Superior temporal gyrus (tissue), 1 donor: ENCODE measurements around the gene TGFBR3L.
A peak's percentile ranks its signal among the peaks of the same experiment; 100 is the strongest.
"Not testable (repeated sequence)": the region's sequence is repeated elsewhere in the genome, so short reads cannot be mapped to it uniquely, and the experiment has no call there.

ENCODE experiments used
- DNase-seq: peaks from one replicate; pipeline ENCODE4 v3.0.0-alpha.2; 2016; ENCODE audit errors: extremely low spot score

The TGFBR3L gene

GRCh38 chr19:7928334-7928706, 13.7 kb downstream of the TGFBR3L start:
- no peak for DNase-seq

- DNase-seq: peak; percentile 50
Observed at GRCh38 chr19:7928741-7929701, 14.4 kb downstream of the TGFBR3L start.

- not testable (repeated sequence) for DNase-seq
Observed at GRCh38 chr19:7930030-7930429, 15.4 kb downstream of the TGFBR3L start.

GRCh38 chr19:7930765-7931164, 16.1 kb downstream of the TGFBR3L start:
- DNase-seq: no peak

GRCh38 chr19:7931221-7932061, 16.8 kb downstream of the TGFBR3L start:
- no peak for DNase-seq

GRCh38 chr19:7932276-7932929, 17.8 kb downstream of the TGFBR3L start:
- DNase-seq: no peak

- DNase-seq: no peak
Observed at GRCh38 chr19:7932930-7933300, 18.3 kb downstream of the TGFBR3L start.

GRCh38 chr19:7933411-7933810, 18.8 kb downstream of the TGFBR3L start:
- DNase-seq: no peak

- no peak for DNase-seq
Observed at GRCh38 chr19:7933828-7934725, 19.4 kb downstream of the TGFBR3L start.

- no peak for DNase-seq
Observed at GRCh38 chr19:7934766-7935165, 20.1 kb downstream of the TGFBR3L start.

GRCh38 chr19:7940841-7941240, 26.2 kb downstream of the TGFBR3L start:
- no peak for DNase-seq

GRCh38 chr19:7941895-7942596, 27.4 kb downstream of the TGFBR3L start:
- DNase-seq: no peak

GRCh38 chr19:7942981-7943443, 28.4 kb downstream of the TGFBR3L start:
- DNase-seq: no peak

- peak; percentile 100 for DNase-seq
Observed at GRCh38 chr19:7943444-7944176, 29.0 kb downstream of the TGFBR3L start, which contains the start of gene TIMM44. Gene TIMM44, minus strand, starts transcription at chr19:7943666. Its CDS starts 15 bp downstream, at chr19:7943651.

- peak; percentile 97 for DNase-seq
Observed at GRCh38 chr19:7944177-7944761, 29.6 kb downstream of the TGFBR3L start.

- DNase-seq: no peak
Observed at GRCh38 chr19:7947939-7948338, 33.3 kb downstream of the TGFBR3L start.

- DNase-seq: no peak
Observed at GRCh38 chr19:7953060-7953459, 38.4 kb downstream of the TGFBR3L start.

- no peak for DNase-seq
Observed at GRCh38 chr19:7953576-7953975, 38.9 kb downstream of the TGFBR3L start.

- DNase-seq: no peak
Observed at GRCh38 chr19:7955696-7956095, 41.1 kb downstream of the TGFBR3L start.
